Mucosa of descending colon (tissue), 3 donors: ENCODE measurements around the gene C7orf33. TPM values are rescaled to one million over a fixed set of nuclear protein-coding genes. Genes with fewer than 3 reads are reported as not detected.
"Not testable (repeated sequence)": the region's sequence is repeated elsewhere in the genome, so short reads cannot be mapped to it uniquely, and the experiment has no call there.

ENCODE experiments used
- ATAC-seq: fragments of 200-7000 bp; cut with Tn5 transposase; one replicate; pipeline ENCODE4 v1.9.1; 2020; ENCODE audit warnings: mild to moderate bottlenecking, moderate library complexity
- DNase-seq, 3 donors: peaks; one replicate each; pipeline ENCODE4 v3.0.0-alpha.2; 2020
- H3K36me3 ChIP-seq: fragments of 200-600 bp; one replicate; pipeline ENCODE4 v1.8.0; 2021; ENCODE audit warnings: low read depth, mild to moderate bottlenecking
- H3K4me1 ChIP-seq: fragments of 200-600 bp; one replicate; pipeline ENCODE4 v1.8.0; 2021; ENCODE audit warnings: low read depth, mild to moderate bottlenecking
- H3K4me3 ChIP-seq: fragments of 200-600 bp; one replicate; pipeline ENCODE4 v1.8.0; 2021; ENCODE audit warnings: mild to moderate bottlenecking
- H3K9me3 ChIP-seq: fragments of 200-600 bp; one replicate; pipeline ENCODE4 v1.8.0; 2021; ENCODE audit warnings: mild to moderate bottlenecking
- CTCF ChIP-seq: fragments of 200-600 bp; IDR thresholded peaks from one replicate; pipeline ENCODE4 v1.8.0; 2022; ENCODE audit warnings: antibody characterized with exemption, mild to moderate bottlenecking
- intact Hi-C, 2 donors: fragments of 100-400 bp; cut with DNase I in 1 of 2; cut with micrococcal nuclease in 1 of 2; formaldehyde crosslinking; loops; one replicate each; pipeline versions ENCODE4 v1.11.0 to v1.11.1; 2022; cut with DNase I, micrococcal nuclease
- total RNA-seq, 3 donors: library from RNA; stranded (reverse); fragmentation: NEBNext Ultra II Directional in 2 of 3; extraction: Animal tissue kit (Norgen Biotek cat#: 25700) in 2 of 3; gene quantifications; one replicate each; pipeline versions ENCODE4 v1.2.1 to v1.2.4, GENCODE V29; 2021 to 2023
- donor health status: DM: no; HTN: no; CAD: no; lungs with moderate emphysema.
- donor health status: DM: no; HTN: no; CAD: no.
- donor health status: DM: no; HTN: yes; CAD: no.

C7orf33 gene
- total RNA-seq, 3 donors from 2014 or later = not detected

DNA sequence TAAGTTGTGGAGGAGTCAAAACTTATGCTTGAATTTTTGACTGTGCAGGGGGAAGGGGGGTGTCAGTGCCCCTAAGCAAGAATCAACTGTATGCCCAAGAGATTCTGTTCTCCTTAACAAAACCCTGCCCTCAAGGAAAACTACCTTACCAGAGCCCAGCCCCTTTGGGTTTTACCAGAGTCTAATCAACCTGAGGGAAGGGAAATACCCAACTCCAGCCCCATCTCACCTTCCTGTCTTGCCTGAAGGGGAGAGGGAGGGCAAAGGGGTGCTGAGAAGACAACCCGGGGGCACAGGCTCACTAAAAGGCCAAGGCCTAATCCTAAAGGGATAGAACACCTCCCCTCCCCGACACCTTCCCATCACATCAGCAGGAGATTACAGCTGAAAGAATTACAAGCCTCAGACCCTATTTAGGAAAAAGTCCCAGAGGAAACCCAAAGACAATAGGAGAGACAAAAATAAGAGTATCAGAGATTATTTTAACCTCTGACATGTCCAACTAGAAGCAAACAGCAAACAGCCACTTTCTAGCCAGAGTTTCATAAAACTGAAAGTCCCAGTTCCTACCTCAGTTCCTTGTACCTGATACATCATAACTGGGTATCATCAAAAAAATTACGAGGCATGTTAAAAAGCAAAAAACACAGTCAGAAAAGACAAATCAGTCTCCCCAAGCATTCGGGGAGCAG is 26.8 kb upstream of the C7orf33 start:
- H3K9me3 ChIP-seq = no peaks in the 10 kb centered on the region
- TF ChIP-seq CTCF = no peak
- ATAC-seq (no peak), DNase-seq (no peak)
- H3K36me3 ChIP-seq = no peaks in the 10 kb centered on the region
- intact Hi-C loops = no loop called here
- H3K4me1 ChIP-seq = peaks cover 3% of the 10 kb centered on the region
- H3K4me3 ChIP-seq = no peak overlapping the region

DNA sequence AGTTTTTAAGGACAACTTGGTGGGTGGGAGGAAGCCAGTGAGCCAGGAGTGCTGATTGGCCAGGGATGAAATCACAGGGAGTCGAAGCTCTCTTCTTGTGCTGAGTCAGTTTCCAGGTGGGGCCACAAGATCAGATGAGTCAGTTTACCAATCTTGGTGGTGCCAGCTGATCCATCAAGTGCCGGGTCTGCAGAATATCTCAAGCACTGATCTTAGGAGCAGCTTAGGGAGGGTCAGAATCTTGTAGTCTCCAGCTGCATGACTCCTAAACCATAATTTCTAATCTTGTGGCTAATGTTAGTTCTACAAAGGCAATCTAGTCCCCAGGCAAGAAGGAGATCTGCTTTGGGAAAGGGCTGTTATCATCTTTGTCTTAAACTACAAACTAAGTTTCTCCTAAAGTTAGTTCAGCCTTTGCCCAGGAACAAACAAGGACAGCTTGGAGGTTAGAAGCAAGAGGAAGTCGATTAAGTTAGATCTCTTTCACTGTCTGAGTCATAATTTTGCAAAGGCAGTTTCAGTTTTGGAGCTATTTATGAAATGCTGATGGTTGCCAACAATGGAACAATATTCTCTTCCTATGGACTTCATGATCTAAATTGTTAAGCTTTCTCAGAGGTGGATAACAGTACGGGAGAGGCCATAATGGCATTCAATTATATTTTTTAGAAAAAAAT is 26.2 kb upstream of the C7orf33 start:
- peak; percentile 49 for ATAC-seq

DNA sequence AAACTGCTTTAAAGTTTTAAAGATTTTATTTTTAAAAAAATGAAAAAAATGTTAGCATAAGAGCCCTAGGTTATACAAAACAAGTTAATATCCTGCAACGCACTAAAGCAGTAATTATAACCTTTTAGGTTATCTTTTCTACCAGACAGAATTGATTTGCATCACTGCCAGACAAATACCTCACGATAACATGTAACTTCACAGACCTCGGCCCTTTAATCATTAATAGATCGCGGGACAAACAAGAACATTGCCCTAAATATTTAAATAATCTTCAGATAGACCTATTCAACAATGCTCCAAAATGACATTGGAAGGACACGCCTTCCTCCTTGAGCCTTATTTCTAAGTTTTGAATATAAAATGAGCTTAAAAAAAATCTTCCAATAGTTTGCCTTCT is 23.8 kb upstream of the C7orf33 start:
- no peaks in the 10 kb centered on the region for H3K9me3 ChIP-seq
- no peak for TF ChIP-seq CTCF
- intact Hi-C loops = no loop called here
- no peak overlapping the region for H3K4me3 ChIP-seq
- no peaks in the 10 kb centered on the region for H3K36me3 ChIP-seq
- H3K4me1 ChIP-seq = peaks cover 3% of the 10 kb centered on the region
- DNase-seq (no peak), ATAC-seq (no peak)

More for the DNA sequence above, 26.2 kb upstream of the C7orf33 start:
- H3K36me3 ChIP-seq, H3K4me1 ChIP-seq, H3K4me3 ChIP-seq, intact Hi-C loops, H3K9me3 ChIP-seq: not testable (repeated sequence)
- peak in 1 of 3 donors; percentile 8 for DNase-seq

DNA sequence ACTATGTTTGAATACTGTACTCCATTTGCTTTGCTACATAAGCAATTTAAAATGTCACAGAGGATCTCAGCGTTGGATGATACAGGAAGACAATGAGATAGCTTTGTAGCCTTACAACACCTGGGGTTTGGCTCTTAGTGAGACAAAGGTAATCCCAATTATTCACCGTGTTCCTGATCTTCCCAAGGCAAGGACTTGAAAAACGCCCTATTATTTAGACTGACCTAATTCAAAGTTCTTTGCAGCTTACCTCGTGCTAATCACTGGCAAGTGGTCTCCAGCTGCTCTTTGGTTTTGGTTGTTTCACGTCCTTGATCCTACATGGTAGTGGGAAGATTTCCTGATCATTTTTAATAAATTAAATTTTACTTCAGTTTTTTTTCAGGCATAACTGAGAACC is 23.0 kb upstream of the C7orf33 start:
- Histone ChIP-seq H3K9me3 (no peaks in the 10 kb centered on the region), H3K36me3 (no peaks in the 10 kb centered on the region), H3K4me3 (no peak overlapping the region), H3K4me1 (peaks cover 3% of the 10 kb centered on the region)
- ATAC-seq (no peak), DNase-seq (no peak)
- no peak for TF ChIP-seq CTCF
- intact Hi-C loops = no loop called here

GRCh38 chr7:148570510-148570909 is 20.1 kb upstream of the C7orf33 start:
- H3K36me3 ChIP-seq = no peaks in the 10 kb centered on the region
- no peaks in the 10 kb centered on the region for H3K9me3 ChIP-seq
- no peak for DNase-seq
- no peak for ATAC-seq
- no peak for TF ChIP-seq CTCF
- H3K4me1 ChIP-seq = no peaks in the 10 kb centered on the region
- intact Hi-C loops = loop anchor here (10.0 kb wide), 1 partner anchor 394 kb away; no protein-coding TSS in a partner anchor
- H3K4me3 ChIP-seq = no peak overlapping the region

- intact Hi-C loops = loop anchor here (10.0 kb wide), 1 partner anchor 394 kb away; no protein-coding TSS in a partner anchor
- H3K4me1 ChIP-seq, DNase-seq, ATAC-seq, H3K4me3 ChIP-seq, H3K36me3 ChIP-seq, H3K9me3 ChIP-seq: not testable (repeated sequence)
Observed at GRCh38 chr7:148570973-148571372, 19.6 kb upstream of the C7orf33 start.
